A673 (cell line): Measurements from ENCODE around the gene NEDD8. TPM values are rescaled to one million over a fixed set of nuclear protein-coding genes. Genes with fewer than 3 reads are reported as not detected.

Experiments
- BruUV-seq: library from RNA; stranded (reverse); fragments of 400-500 nt; replicated peaks from 2 replicates; lab custom pipeline; 2021; lab: Mats Ljungman, UMichigan
- CTCF ChIA-PET: fragments of 300-600 bp; sonication (Branson Sonifier 250); formaldehyde crosslinking; loops from one replicate; lab custom pipeline; 2022; ENCODE audit warnings: antibody characterized with exemption; lab: Charles Lee
- POLR2A ChIA-PET: fragments of 300-600 bp; sonication (Branson Sonifier 250); formaldehyde crosslinking; loops from one replicate; lab custom pipeline; 2022; ENCODE audit warnings: antibody characterized with exemption; ENCODE audit not compliant: low non-redundant PET; lab: Charles Lee
- DNase-seq: peaks from one replicate; pipeline ENCODE4 v3.0.0-alpha.2; 2015; ENCODE audit warnings: low spot score
- H3K27ac ChIP-seq: fragments of 200-600 bp; sonication (generic); 2 replicates; pipeline ENCODE4 v1.5.1; 2016; ENCODE audit warnings: mixed run types, low read depth, mild to moderate bottlenecking, mixed read lengths, antibody characterized with exemption, low read length; ENCODE audit not compliant: poor library complexity, severe bottlenecking
- H3K27me3 ChIP-seq: fragments of 200-600 bp; sonication (generic); replicated peaks from 2 replicates; pipeline ENCODE4 v1.6.1; 2017; ENCODE audit warnings: mixed run types, low read depth, mild to moderate bottlenecking, mixed read lengths, antibody characterized with exemption, low read length; ENCODE audit not compliant: insufficient read depth, poor library complexity
- H3K36me3 ChIP-seq: fragments of 200-600 bp; sonication (generic); 2 replicates; pipeline ENCODE4 v1.6.1; 2016; ENCODE audit warnings: mixed run types, mild to moderate bottlenecking, mixed read lengths, antibody characterized with exemption, low read length; ENCODE audit not compliant: insufficient read depth, poor library complexity, severe bottlenecking
- H3K4me1 ChIP-seq: fragments of 200-600 bp; sonication (generic); 2 replicates; pipeline ENCODE4 v1.6.1; 2017; ENCODE audit warnings: mixed run types, mild to moderate bottlenecking, mixed read lengths, antibody characterized with exemption, low read length; ENCODE audit not compliant: insufficient read depth, poor library complexity, severe bottlenecking
- H3K4me3 ChIP-seq: fragments of 200-600 bp; sonication (generic); 2 replicates; pipeline ENCODE4 v1.5.1; 2016; ENCODE audit warnings: low read depth, mixed run types, mild to moderate bottlenecking, mixed read lengths, low read length; ENCODE audit not compliant: poor library complexity, severe bottlenecking
- H3K9me3 ChIP-seq: fragments of 200-600 bp; sonication (generic); 2 replicates; pipeline ENCODE4 v1.6.1; 2016; ENCODE audit warnings: mixed run types, low read depth, mild to moderate bottlenecking, mixed read lengths, antibody characterized with exemption, low read length; ENCODE audit not compliant: poor library complexity, severe bottlenecking
- EZH2 ChIP-seq: fragments of 200-600 bp; sonication (generic); IDR thresholded peaks from 2 replicates; pipeline ENCODE4 v1.6.1; 2017; ENCODE audit warnings: borderline replicate concordance, low read depth, mild to moderate bottlenecking, mixed read lengths, antibody characterized with exemption, low read length; ENCODE audit not compliant: poor library complexity, severe bottlenecking
- intact Hi-C: fragments of 100-400 bp; cut with micrococcal nuclease; formaldehyde crosslinking; loops from one replicate; pipeline ENCODE4 v1.10.0; 2022; ENCODE audit not compliant: unreplicated experiment
- total RNA-seq: library from RNA; stranded (reverse); gene quantifications from 2 replicates; pipeline ENCODE4 v1.2.3, GENCODE V29; 2021
- TF ChIP-seq, protein P1 (sequence below): fragments of 300-800, 200-600 bp; sonication (generic); conservative IDR thresholded peaks from 2 replicates; pipeline ENCODE4 v1.5.1; 2017; ENCODE audit warnings: low read depth, mild to moderate bottlenecking, antibody characterized with exemption, low read length, moderate library complexity, mixed read lengths

The NEDD8 gene
- total RNA-seq, 1 experiment from 2014 or later = 266 TPM

DNA sequence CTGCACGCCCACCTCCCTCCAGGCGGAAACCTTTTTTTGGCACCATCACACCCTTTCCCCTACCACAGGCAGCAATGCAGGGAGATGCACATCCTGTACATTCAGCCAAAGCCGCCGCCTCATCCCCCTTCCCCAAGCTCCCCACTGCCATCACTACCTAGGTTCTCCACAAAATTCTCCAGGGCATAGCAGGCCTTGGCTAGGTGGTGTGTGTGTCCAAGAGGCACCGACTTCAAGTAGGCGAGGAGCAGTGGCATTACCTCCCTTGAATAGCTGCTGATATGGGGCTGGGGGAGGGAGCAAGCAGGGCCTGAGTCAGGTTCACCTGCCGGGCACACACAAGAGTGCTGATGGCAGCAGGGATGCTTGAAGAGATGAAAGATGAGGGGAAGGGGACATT lies 47.1 kb downstream of the NEDD8 start:
- TF ChIP-seq, protein P1, sequence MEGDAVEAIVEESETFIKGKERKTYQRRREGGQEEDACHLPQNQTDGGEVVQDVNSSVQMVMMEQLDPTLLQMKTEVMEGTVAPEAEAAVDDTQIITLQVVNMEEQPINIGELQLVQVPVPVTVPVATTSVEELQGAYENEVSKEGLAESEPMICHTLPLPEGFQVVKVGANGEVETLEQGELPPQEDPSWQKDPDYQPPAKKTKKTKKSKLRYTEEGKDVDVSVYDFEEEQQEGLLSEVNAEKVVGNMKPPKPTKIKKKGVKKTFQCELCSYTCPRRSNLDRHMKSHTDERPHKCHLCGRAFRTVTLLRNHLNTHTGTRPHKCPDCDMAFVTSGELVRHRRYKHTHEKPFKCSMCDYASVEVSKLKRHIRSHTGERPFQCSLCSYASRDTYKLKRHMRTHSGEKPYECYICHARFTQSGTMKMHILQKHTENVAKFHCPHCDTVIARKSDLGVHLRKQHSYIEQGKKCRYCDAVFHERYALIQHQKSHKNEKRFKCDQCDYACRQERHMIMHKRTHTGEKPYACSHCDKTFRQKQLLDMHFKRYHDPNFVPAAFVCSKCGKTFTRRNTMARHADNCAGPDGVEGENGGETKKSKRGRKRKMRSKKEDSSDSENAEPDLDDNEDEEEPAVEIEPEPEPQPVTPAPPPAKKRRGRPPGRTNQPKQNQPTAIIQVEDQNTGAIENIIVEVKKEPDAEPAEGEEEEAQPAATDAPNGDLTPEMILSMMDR = no peak
- TF ChIP-seq EZH2 = no peak
- H3K27me3 ChIP-seq = no peaks in the 10 kb centered on the region
- intact Hi-C loops = loop anchor here (5.0 kb wide), 1 partner anchor 38 kb away; the partner anchor contains the start of genes PSME2 and RNF31
- H3K4me1 ChIP-seq = peaks cover 9% of the 10 kb centered on the region
- ChIA-PET POLR2A (no interaction called here), CTCF (no interaction called here)
- no TSS peak for BruUV-seq
- DNase-seq = no peak
- peaks cover 57% of the 10 kb centered on the region for H3K36me3 ChIP-seq
- H3K27ac ChIP-seq = no peak overlapping the region
- no peaks in the 10 kb centered on the region for H3K9me3 ChIP-seq
- no peak overlapping the region for H3K4me3 ChIP-seq

DNA sequence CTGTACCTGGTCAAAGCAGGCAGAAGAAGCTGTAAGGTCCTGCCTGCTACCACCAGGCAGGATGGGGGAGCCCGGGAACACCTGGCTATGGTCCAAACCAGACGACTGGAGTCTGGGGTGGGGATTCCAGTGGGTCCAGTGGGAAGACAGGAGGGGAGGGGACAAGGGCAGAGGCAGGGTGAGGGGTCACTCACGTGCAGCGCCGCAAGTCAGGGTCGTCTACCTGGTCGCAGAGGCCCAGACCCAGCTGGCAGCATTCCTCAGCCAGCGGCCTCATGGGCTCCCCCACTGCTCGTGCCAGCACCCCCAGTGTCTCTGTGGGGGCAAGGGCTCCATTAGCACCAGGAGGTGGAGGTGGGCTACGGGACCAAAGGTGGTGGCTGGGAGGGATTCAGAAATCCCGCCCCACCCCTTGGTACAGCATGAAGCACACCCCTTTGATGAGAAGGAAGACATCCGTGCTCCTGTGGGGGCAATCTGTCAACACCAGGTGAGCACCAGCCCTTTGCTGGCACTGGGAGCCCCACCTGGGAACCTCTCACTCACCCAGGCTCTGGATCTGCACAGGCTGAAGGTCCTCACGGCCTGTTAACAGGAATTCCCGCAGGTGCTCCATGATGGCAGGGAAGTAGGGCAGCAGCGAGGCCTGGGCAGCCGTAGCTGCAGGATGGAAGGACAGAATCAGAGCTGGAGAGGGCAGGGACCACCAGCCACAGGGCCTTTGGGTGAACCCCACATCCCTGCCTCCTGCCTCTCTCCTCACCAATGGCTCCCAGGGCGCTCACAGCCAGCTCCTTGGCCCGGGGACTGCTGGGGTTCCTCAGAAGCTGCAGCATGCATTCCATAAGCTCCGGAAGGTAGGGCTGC lies 47.8 kb downstream of the NEDD8 start:
- Histone ChIP-seq H3K4me1 (peaks cover 9% of the 10 kb centered on the region), H3K27ac (no peak overlapping the region), H3K9me3 (no peaks in the 10 kb centered on the region), H3K36me3 (peaks cover 62% of the 10 kb centered on the region), H3K27me3 (no peaks in the 10 kb centered on the region), H3K4me3 (no peak overlapping the region)
- no TSS peak for BruUV-seq
- CTCF ChIA-PET = no interaction called here
- TF ChIP-seq EZH2 = no peak
- TF ChIP-seq, protein P1 = no peak
- POLR2A ChIA-PET = no interaction called here
- intact Hi-C loops = no loop called here
- no peak for DNase-seq

DNA sequence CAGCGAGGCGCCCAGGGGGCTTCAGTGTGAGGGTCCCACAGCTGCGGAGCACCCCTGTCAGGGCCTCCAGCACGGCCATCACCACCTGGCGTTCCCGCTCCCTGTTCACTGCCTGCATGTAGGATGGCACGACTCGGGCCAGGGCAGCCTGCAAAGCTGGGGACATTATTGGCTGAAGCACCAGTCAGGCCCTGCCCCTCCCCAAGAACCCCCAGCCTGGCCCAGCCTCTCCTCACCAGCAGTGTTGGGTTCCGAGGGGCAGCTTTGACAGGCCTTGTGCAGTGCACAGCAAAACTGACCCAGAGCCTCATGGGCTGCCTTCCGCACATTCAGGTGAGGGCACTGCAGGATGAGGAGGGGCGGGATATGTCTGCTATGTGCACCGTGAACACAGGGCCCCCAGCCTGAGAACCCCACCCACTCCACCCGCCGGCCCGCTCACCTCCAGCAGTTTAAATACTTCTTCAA lies 49.1 kb downstream of the NEDD8 start:
- Histone ChIP-seq H3K27ac (no peak overlapping the region), H3K9me3 (no peaks in the 10 kb centered on the region), H3K4me1 (peaks cover 5% of the 10 kb centered on the region), H3K36me3 (peaks cover 71% of the 10 kb centered on the region), H3K4me3 (no peak overlapping the region), H3K27me3 (no peaks in the 10 kb centered on the region)
- POLR2A ChIA-PET = no interaction called here
- no TSS peak for BruUV-seq
- intact Hi-C loops = no loop called here
- no peak for TF ChIP-seq EZH2
- TF ChIP-seq, protein P1 = no peak
- CTCF ChIA-PET = no interaction called here
- no peak for DNase-seq
